22Rv1 (cell line): ENCODE measurements around the gene CDK18.

Experiments used
- ZFX ChIP-seq: fragments of 450-650 bp; IDR thresholded peaks from 2 replicates; pipeline ENCODE4 v1.6.1; 2017; ENCODE audit warnings: antibody characterized with exemption, borderline replicate concordance
- TF ChIP-seq, protein P1 (sequence below): fragments of 450-650 bp; IDR thresholded peaks from 2 replicates; pipeline ENCODE4 v1.5.1; 2017; ENCODE audit warnings: mild to moderate bottlenecking

DNA sequence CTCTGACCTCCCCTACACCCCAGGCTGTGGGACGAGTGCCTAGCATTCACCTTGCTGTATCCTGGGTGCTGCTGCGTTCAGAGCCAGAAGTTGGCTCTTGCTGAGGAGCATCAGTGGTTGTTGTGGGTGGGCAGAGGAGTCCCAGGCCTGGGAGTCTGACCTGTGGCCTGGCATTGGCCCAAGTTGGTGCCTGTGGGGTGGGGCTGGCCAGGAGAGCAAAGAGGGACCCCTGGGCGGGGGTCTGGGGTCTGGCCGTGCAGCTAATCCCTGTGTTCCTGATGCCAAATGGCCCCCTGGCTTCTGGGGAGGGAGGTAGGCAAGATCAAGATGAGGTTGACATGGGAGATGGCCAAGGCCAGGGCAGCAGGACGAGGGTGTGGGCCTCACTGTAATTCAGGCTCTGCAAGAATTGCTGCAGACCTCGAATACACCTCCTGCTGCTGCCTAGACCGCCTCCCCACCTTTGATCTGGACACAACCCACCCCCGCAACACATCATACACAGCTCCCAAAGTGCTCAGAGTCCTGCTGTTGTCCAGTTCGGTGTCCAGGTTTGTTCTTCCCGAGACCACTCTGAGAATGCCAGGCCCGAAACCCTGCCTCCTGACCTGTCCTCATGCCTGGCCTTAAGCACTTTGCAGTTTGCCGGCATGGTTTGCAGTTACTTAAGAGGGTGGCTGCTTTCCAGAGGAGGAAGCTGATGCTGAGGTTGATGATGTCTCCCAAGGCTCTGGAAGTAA, 28.7 kb downstream of the CDK18 start:
- TF ChIP-seq, protein P1, sequence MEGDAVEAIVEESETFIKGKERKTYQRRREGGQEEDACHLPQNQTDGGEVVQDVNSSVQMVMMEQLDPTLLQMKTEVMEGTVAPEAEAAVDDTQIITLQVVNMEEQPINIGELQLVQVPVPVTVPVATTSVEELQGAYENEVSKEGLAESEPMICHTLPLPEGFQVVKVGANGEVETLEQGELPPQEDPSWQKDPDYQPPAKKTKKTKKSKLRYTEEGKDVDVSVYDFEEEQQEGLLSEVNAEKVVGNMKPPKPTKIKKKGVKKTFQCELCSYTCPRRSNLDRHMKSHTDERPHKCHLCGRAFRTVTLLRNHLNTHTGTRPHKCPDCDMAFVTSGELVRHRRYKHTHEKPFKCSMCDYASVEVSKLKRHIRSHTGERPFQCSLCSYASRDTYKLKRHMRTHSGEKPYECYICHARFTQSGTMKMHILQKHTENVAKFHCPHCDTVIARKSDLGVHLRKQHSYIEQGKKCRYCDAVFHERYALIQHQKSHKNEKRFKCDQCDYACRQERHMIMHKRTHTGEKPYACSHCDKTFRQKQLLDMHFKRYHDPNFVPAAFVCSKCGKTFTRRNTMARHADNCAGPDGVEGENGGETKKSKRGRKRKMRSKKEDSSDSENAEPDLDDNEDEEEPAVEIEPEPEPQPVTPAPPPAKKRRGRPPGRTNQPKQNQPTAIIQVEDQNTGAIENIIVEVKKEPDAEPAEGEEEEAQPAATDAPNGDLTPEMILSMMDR = no peak
- TF ChIP-seq ZFX = no peak
